Measurements from ENCODE around the gene IGFBP7.

IGFBP7 gene

DNA sequence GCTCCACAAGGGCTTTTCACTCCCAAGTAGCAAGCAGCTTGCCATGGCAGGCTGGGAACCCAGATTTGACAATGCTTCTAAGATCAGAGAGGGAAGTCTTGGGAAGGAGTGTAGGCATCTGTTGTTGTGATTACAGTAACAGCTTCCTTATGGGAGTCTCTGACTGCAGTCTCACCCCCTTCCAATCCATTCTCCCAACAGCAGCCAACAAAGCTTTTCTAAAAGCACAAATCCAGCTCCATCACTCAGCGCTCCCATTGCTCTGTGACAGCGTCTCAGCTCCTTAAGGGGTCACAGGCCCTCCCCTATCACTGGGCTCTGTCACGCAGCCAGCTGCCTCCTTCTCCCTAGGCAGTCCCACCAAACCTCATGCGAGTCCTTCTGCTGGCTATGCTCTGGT lies 7.1 kb downstream of the IGFBP7 start:
- no peaks in the 10 kb centered on the region for H3K4me1 ChIP-seq (ENCODE audit: control insufficient read depth in 1 of 2, insufficient read depth in 1 of 2, low read depth in 1 of 2, low read length in 1 of 2)
- no peaks in the 10 kb centered on the region for H3K36me3 ChIP-seq
- H3K9me3 ChIP-seq = no peaks in the 10 kb centered on the region
- no peaks in the 10 kb centered on the region for H3K27me3 ChIP-seq
- no peak overlapping the region for H3K27ac ChIP-seq
- no peak overlapping the region for H3K4me3 ChIP-seq (ENCODE audit: low read depth in 1 of 2, low read length in 1 of 2)
- TF ChIP-seq, protein P1, sequence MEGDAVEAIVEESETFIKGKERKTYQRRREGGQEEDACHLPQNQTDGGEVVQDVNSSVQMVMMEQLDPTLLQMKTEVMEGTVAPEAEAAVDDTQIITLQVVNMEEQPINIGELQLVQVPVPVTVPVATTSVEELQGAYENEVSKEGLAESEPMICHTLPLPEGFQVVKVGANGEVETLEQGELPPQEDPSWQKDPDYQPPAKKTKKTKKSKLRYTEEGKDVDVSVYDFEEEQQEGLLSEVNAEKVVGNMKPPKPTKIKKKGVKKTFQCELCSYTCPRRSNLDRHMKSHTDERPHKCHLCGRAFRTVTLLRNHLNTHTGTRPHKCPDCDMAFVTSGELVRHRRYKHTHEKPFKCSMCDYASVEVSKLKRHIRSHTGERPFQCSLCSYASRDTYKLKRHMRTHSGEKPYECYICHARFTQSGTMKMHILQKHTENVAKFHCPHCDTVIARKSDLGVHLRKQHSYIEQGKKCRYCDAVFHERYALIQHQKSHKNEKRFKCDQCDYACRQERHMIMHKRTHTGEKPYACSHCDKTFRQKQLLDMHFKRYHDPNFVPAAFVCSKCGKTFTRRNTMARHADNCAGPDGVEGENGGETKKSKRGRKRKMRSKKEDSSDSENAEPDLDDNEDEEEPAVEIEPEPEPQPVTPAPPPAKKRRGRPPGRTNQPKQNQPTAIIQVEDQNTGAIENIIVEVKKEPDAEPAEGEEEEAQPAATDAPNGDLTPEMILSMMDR (IDR thresholded peaks at IDR 0.05) = no peak

DNA sequence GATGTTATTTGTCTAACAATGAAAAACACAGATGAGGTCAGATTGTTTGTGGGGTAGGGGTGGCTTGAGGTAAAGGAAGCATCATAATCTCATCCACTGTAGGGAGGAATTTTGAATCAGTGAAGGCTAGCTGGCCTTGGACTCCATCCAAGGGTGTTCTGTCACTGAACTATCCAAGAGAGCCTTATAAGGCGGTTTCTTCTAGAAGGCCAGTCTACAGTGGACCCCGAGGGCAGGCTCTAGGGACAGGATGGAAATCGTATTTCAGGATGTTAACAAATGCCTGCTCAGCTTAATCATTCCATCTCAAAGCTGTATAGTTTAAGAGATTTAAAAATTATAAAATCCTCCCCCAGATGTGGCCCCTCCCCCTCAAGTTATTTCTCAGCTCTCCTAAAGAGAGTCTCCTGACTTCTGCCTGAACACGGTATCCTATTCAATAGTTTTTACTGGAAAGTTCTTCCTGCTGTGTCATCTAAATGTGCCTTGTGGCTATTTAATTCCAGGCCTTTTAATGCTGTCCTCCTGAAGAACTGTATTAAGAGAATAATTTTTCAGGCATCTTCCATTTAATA lies 8.0 kb downstream of the IGFBP7 start:
- H3K27me3 ChIP-seq = no peaks in the 10 kb centered on the region
- H3K4me1 ChIP-seq (ENCODE audit: control insufficient read depth in 1 of 2, insufficient read depth in 1 of 2, low read depth in 1 of 2, low read length in 1 of 2) = no peaks in the 10 kb centered on the region
- H3K27ac ChIP-seq = no peak overlapping the region
- H3K4me3 ChIP-seq (ENCODE audit: low read depth in 1 of 2, low read length in 1 of 2) = no peak overlapping the region
- TF ChIP-seq, protein P1 (IDR thresholded peaks at IDR 0.05) = no peak
- no peaks in the 10 kb centered on the region for H3K9me3 ChIP-seq
- H3K36me3 ChIP-seq = no peaks in the 10 kb centered on the region

DNA sequence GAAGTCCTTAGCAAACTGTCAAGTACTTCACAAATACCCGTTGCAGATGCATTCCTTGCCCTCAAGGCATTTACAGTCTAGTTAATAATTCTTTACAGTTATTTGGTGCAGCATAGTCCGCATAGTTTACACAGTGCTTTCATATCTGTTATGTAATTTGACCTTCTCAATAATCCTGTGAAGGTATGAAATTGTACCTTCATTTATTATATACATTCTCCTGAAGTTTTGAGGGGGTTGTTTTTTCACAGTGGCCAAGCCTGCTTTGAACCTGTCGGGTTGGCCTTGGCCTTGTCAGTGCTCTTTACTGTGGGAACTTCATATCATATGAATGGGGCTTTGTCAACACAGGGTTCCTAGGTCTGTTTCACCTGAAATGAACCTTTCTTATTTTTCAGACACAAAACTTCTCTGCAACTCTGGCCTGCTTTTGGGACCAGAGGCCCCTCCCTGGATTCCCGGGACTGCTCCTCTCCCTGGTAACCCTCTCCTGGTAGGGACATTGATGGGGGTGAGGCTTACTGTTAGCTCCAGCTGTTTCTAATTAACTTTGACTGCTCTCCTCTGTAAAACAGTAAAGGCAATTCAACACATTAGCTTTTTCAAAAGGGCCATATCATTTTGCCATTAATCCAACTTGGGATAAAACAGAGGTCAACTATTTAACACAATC lies 9.1 kb downstream of the IGFBP7 start:
- Histone ChIP-seq H3K4me1 (ENCODE audit: control insufficient read depth in 1 of 2, insufficient read depth in 1 of 2, low read depth in 1 of 2, low read length in 1 of 2) (no peaks in the 10 kb centered on the region), H3K27ac (no peak overlapping the region)

DNA sequence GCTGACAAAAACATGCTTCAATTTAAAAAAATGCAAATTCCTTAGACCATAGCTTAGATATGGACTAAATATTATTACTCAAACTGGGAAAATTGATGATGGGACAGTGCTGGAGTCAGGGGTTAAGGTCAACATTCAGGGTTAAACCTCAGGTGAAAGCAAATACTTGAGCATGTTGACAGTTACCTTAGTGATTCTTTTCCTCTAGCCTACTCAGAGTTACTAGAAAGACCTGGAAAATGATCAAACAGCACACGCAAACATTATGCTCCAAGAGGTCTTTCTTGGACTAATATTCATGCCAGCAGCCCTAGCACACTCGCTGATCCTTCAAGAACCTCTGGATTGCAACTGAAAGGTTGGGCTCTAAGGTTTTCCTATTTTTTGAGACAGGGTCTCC lies 10.8 kb downstream of the IGFBP7 start:
- Histone ChIP-seq H3K9me3 (no peaks in the 10 kb centered on the region), H3K4me1 (ENCODE audit: control insufficient read depth in 1 of 2, insufficient read depth in 1 of 2, low read depth in 1 of 2, low read length in 1 of 2) (no peaks in the 10 kb centered on the region), H3K36me3 (no peaks in the 10 kb centered on the region), H3K4me3 (ENCODE audit: low read depth in 1 of 2, low read length in 1 of 2) (no peak overlapping the region), H3K27me3 (no peaks in the 10 kb centered on the region), H3K27ac (no peak overlapping the region)
- TF ChIP-seq, protein P1 (IDR thresholded peaks at IDR 0.05) = no peak

More for the DNA sequence above, 9.1 kb downstream of the IGFBP7 start:
- H3K27me3 ChIP-seq = no peaks in the 10 kb centered on the region
- H3K4me3 ChIP-seq (ENCODE audit: low read depth in 1 of 2, low read length in 1 of 2) = no peak overlapping the region
- H3K9me3 ChIP-seq = no peaks in the 10 kb centered on the region
- no peaks in the 10 kb centered on the region for H3K36me3 ChIP-seq
- TF ChIP-seq, protein P1 (IDR thresholded peaks at IDR 0.05) = no peak

- no peak overlapping the region for H3K27ac ChIP-seq
- no peaks in the 10 kb centered on the region for H3K36me3 ChIP-seq
- no peaks in the 10 kb centered on the region for H3K9me3 ChIP-seq
- H3K27me3 ChIP-seq = no peaks in the 10 kb centered on the region
- no peaks in the 10 kb centered on the region for H3K4me1 ChIP-seq (ENCODE audit: control insufficient read depth in 1 of 2, insufficient read depth in 1 of 2, low read depth in 1 of 2, low read length in 1 of 2)
- TF ChIP-seq, protein P1 (IDR thresholded peaks at IDR 0.05) = no peak
- H3K4me3 ChIP-seq (ENCODE audit: low read depth in 1 of 2, low read length in 1 of 2) = no peak overlapping the region
Observed at GRCh38 chr4:57098941-57099340, 11.2 kb downstream of the IGFBP7 start.
